Endothelial cell of umbilical vein (primary cell): Measurements from ENCODE around the gene F2RL1.

Experiments
- CTCF ChIP-seq, 2 donors: IDR thresholded peaks; 1 replicate in 1 of 2; 2 replicates in 1 of 2; pipeline ENCODE4 v1.5.1; 2011; ENCODE audit warnings: low read length in 2 of 2, mild to moderate bottlenecking in 2 of 2, moderate library complexity in 2 of 2, control low read depth in 1 of 2, inconsistent platforms in 1 of 2, low read depth in 1 of 2; ENCODE audit not compliant: insufficient read depth in 1 of 2; ENCODE audit errors: extremely low read depth in 1 of 2
- EZH2 ChIP-seq: IDR thresholded peaks from 2 replicates; pipeline ENCODE4 v1.6.1; 2012; ENCODE audit warnings: borderline replicate concordance, low read depth, mild to moderate bottlenecking, moderate library complexity, low read length, inconsistent platforms; ENCODE audit not compliant: severe bottlenecking
- FOS ChIP-seq: IDR thresholded peaks from 2 replicates; pipeline ENCODE4 v1.6.1; 2011; ENCODE audit warnings: mild to moderate bottlenecking, low read length, moderate library complexity, borderline replicate concordance; ENCODE audit not compliant: insufficient read depth
- GATA2 ChIP-seq: IDR thresholded peaks from 2 replicates; pipeline ENCODE4 v1.7.0; 2011; ENCODE audit warnings: low read depth, mild to moderate bottlenecking, moderate library complexity, mixed read lengths, low read length; ENCODE audit not compliant: insufficient read length, insufficient read depth
- JUN ChIP-seq: IDR thresholded peaks from 2 replicates; pipeline ENCODE4 v1.6.1; 2011; ENCODE audit warnings: borderline replicate concordance, low read depth; ENCODE audit not compliant: insufficient read length, insufficient read depth
- MAX ChIP-seq: IDR thresholded peaks from 2 replicates; pipeline ENCODE4 v1.6.1; 2011; ENCODE audit not compliant: insufficient read depth, insufficient read length
- MYC ChIP-seq: IDR thresholded peaks from one replicate; pipeline ENCODE4 v1.6.1; 2011; ENCODE audit warnings: mild to moderate bottlenecking, low read depth, low read length
- POLR2A ChIP-seq: IDR thresholded peaks from 2 replicates; pipeline ENCODE4 v1.6.1; 2012; ENCODE audit warnings: low read depth, mild to moderate bottlenecking, control low read depth, low read length

GRCh38 chr5:76813982-76814562, 4.8 kb upstream of the F2RL1 start:
- TF ChIP-seq POLR2A (no peak), CTCF (IDR thresholded peaks at IDR 0.05; ENCODE audit: extremely low read depth in 1 of 2, insufficient read depth in 1 of 2, low read depth in 1 of 2, low read length in 2 of 2) (no peak), EZH2 (no peak), MAX (no peak), GATA2 (peak; percentile 90), MYC (no peak), JUN (peak; percentile 29), FOS (peak; percentile 61)
